GM18505 (cell line): ENCODE results near the gene BRD7.

Source experiments
- ATAC-seq: cut with Tn5 transposase; IDR thresholded peaks from one replicate; pipeline ENCODE4 v1.9.1; 2021; ENCODE audit not compliant: unreplicated experiment
- POLR2A ChIP-seq: IDR thresholded peaks from 4 replicates; pipeline ENCODE4 v1.6.1; 2011; ENCODE audit warnings: borderline replicate concordance; ENCODE audit not compliant: insufficient read depth, insufficient read length; ENCODE audit errors: extremely low read depth

The BRD7 gene

DNA sequence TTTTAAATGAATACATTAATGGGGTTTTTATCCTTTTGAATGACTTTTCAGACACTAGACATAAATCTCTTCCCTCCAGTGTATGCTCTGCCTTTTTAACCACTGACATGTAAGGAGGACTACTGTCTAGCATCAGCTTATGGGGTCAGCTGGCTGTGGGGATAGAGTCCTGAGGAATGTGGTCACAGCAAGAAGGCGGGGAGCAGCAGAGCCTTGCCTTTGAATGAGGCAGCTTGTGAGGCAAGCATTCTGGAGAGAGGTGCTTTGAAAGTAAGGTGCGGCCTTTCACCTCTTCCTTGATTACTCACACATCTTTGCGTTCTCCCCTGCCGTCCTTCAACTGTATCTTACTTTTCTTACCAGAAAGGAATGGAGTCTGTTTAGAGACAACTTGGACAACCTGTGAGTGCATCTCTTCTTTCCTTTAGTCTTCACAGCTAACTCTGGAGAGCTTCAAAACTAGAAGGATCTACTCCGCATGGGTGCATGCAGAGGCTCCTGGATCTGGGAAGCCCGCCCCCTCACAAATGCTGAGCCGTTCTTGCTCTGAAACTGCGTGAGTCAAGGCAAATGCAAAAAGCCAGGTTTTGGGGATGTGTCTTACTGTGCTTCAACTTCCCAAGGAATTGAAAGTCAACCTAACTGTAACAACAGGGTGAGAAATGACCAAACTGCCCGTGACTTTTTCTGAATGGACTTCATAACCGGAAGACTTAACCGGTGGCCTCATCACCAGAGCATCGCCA, 52.5 kb downstream of the BRD7 start:
- no peak for TF ChIP-seq POLR2A
- no peak for ATAC-seq

DNA sequence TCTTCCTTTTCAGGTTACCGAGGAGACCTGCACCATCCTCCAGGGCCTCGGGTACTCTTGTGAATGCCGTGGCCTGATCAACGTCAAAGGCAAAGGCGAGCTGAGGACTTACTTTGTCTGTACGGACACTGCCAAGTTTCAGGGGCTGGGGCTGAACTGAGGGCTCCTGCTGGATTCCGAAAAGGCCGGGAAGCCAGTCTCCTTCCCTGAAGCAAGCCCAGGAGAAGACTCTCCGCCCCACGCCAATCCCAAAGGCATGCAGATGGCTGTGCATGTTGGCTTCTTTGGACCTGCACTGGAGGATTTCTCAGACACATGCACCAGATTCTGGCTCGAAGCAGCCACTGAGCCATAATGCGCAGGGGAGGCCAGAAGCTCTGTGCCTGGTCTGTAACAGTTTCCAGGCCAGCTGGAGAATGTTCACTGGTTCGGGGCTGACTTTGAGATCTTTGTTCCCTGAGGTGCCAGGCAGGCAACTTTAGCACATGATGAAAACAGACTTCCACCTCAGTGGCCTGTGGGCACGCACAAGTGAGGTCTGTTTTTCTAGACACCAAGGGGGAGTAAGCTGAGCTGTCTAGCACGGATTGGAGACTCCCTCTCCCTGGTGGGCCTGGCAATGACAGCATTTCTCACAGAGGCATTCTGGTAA, 53.3 kb downstream of the BRD7 start:
- no peak for TF ChIP-seq POLR2A
- no peak for ATAC-seq

DNA sequence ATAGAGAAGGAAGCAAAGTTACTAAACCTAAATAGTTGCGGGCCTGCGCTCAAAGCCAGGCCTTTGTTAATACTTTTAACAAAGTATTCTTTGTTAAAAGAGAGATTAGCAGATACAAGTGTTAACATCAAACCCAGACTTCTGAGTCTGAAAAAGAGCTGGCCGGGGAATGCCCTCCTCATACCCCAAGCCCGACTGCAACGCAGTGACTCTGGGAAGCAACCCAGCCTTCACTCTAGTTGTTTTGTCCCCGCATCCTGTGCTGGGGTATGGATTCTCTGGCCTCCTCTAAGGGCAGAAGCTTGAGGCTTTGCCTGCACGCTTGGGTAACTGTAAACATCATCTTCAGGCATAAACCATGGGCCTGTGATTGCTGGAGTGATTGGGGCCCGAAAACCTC, 54.1 kb downstream of the BRD7 start:
- no peak for TF ChIP-seq POLR2A
- no peak for ATAC-seq

DNA sequence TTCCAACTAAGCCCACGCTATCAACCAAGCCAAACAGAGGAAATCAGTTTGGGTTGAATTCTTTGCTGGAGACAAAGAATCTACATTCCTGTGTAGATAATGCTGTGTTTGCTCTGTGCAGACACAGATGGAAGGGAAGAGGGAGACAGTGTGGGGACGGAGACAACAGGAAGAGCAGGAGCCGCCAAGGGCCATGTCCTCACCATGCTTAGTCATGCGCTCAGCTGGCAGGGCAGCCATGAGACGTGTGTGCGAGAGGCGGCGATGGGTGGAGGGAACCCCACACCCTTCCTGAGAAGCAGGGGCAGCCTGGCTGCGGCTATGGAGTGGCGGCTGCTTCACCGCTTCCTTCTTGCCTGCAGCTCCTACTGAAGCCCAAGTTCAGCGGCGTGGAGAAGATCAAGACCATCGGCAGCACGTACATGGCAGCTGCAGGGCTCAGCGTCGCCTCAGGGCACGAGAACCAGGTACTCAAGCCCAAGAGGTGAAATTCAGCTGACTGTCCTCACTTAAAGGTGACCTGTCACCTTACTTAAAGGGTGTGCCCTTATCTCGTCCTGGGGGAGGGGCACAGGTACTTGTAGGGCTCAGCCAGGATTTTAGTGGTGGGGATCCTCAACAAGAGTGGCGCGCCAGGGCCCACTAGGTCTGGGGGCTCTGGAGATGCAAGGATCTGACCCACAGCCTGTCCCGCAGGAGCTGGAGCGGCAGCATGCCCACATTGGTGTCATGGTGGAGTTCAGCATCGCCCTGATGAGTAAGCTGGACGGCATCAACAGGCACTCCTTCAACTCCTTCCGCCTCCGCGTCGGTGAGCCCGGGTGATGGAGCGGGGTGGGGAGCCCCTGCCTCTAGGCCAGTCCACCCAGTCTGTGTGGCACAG, 55.0 kb downstream of the BRD7 start:
- ATAC-seq, result no peak
- TF ChIP-seq POLR2A, result no peak

DNA sequence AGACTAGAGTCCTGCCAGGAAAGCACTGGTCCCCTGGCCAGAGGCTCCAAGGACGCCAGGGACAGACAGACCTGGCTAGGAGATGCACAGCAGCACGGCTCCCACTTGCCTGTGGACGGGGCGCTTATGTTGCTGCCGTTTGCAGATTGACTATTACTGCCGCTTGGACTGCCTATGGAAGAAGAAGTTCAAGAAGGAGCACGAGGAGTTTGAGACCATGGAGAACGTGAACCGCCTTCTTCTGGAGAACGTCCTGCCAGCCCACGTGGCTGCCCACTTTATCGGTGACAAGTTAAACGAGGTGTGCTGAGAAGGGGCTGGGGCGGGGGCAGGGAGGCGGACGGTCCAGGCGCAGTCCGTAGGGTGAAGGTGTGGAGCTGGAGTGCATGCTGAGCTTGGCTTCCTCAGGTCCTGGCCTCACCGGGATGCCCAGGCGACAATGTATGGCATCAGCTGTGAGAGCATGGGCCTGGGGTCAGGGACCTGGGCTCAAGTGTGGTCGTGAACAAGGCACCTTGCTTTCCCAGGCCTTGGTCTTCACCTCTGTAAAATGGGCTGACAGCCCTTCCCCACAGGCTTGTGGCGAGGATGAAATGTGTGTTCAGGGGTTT, 56.8 kb downstream of the BRD7 start:
- ATAC-seq, result no peak
- TF ChIP-seq POLR2A, result no peak

DNA sequence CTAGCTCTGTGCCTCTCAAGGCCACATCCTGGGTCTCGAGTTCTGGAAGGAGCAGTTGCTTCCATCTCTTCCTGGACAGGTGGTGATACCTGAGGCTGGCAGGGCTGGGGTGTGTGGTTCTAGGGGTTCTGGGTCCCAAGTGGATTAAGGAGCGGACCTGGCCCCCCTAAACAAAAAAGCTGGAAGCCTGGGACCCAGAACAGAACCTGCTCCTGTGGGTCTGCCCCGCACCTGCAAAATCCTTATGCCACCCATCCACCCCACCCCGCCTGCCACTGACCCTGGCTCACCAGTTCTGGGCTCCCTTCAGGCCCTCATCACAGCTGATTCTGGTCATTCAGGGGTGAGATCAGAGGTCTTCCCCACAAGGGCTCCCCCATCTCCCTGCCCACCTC, 57.7 kb downstream of the BRD7 start:
- no peak for ATAC-seq
- TF ChIP-seq POLR2A, result no peak

DNA sequence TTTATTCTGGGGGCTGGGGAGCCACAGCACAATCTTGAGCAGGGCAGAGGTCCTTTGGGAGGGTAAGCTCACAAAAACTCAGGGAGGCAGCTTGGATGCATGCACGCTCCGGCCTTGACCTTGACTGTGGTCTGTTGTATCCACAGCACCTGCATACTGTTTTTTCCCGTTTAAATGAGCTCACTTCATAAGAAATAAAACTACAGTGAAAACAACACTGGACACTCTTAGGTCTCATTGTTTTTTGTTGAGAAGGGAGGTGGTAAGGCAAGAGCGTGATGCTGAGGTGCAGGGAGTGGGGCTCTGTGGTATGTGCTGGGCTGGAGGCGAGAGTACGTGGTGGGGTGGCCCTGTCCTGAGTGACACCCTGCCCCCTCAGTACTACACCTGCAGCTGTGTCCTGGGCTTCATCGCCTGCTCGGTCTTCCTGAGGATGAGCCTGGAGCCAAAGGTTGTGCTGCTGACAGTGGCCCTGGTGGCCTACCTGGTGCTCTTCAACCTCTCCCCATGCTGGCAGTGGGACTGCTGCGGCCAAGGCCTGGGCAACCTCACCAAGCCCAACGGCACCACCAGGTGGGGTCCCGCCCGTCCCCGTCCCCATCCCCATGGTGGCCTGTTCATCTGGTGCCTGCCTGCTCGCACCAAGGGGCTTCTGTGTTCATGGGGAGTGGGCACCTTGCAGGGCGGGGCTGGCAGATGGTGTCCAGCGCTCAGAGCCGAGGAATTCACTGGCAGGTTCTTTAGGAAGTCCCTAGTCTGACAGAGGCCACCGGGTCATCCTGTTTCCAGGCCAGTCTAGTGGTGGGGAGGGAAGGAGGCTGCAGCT, 58.3 kb downstream of the BRD7 start:
- ATAC-seq, result no peak

DNA sequence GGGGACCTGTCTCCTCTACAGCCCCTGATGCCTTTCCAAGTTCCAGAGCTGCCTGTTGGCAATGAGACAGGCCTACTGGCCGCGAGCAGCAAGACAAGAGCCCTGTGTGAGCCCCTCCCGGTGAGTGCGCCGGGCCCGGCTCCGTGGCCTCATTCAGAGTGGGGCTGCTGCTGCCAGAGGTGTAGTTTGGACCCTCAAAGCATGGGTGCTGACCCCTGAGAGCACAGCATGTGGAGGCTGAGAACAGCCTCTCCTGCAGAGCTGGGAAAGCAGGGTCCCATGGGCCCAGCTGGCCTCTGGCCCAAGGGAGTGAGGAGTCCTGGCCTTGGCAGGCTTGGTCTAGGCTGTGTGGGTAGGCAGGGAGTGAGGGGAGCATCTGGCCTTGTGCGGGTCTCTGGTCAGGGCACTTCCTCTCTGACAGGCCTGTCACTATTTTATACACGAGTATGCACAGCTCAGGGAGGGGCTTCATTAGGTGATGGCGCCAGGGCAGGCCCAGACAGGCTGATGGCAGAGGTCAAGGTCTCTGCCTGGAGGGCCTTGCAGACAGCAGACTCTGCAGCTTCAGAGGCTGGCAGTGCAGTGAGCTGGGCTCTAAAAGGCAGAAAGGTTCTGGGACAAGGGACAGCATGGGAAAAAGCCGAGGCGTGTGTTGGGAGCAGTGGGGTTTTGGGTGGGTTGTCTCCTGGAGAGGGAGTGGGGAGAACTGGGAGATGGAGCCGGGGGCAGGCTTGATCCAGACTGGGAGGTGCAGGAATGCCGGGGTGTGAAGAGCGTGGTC, 59.1 kb downstream of the BRD7 start:
- ATAC-seq, result no peak
- TF ChIP-seq POLR2A, result no peak

More for the DNA sequence above, 58.3 kb downstream of the BRD7 start:
- TF ChIP-seq POLR2A, result no peak

DNA sequence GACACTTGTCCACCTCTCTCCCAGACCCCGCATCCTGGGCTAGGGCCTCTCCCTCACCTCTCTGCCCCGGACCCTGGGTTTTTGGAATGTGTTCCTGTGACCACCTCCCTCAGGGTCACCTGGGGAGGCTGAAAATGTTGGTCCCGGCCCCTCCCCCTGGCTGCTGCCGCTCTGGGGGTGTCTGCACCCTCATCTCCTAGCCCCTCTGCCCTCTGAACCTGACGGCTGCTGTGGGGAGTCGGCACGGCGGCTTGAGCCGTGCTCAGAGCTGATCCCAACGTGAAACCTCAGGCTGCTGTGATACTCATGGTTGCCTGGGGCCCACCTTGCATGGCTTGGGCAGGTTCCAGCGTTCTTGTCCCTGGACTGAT, 59.6 kb downstream of the BRD7 start:
- no peak for ATAC-seq
- TF ChIP-seq POLR2A, result no peak

DNA sequence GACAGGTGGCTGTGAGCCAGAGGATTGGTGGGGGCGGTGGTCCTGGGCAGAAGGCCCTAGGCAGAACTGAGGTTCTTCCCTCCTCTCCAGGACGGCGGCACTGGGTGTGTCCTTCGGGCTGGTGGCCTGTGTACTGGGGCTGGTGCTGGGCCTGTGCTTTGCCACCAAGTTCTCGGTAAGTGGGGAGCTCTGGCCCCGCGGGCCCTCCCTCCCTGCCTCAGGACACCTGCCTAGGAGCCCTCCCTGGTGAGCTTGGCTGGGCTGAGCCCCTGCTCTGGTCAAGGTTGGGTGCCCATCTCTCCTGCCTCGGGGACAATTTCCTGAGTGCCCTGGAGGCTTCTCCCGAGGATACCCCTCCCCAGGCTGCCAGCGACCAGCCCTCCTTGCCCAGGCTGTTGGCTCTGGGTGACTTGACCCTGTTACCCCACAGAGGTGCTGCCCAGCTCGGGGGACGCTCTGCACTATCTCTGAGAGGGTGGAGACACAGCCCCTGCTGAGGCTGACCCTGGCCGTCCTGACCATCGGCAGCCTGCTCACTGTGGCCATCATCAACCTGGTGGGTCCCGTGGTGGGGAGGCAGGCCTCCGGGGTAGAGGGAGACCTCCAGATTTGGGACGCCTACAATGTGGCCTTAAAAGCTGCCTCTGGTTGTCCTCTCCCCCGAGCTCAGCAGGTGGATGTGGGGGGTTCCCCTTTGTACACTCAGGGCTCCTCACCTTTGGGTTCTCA, 60.4 kb downstream of the BRD7 start:
- no peak for ATAC-seq
- no peak for TF ChIP-seq POLR2A

DNA sequence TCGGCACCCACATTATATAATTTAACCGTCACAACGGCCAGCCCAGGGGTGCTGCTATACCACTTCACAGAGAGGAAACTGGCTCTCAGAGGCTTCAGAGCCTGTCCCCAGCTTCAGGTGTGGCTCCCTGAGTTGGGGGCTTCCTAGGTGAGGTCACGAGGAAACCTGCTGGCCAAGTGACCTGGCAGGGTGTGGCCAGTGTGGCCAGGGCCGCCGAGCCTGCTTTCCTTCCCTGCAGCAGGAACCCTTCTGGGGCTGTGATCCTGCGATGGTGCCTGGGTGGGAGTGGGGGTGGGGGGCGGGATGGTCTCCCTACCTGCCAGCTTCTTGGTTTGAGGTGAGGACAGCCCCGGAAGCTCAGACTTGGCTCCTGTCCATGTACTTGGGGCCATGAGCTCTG, 62.5 kb downstream of the BRD7 start:
- no peak for ATAC-seq
- TF ChIP-seq POLR2A, result no peak
